K562 (cell line): ENCODE data around the gene DAZAP1. TPM values are rescaled to one million over a fixed set of nuclear protein-coding genes. Genes with fewer than 3 reads are reported as not detected.

ENCODE experiments used
- MEIS2 ChIP-seq: fragments of 450-650 bp; IDR thresholded peaks from 2 replicates; pipeline ENCODE4 v1.6.1; 2014; ENCODE audit warnings: mild to moderate bottlenecking; ENCODE audit not compliant: partially characterized antibody
- polyA plus RNA-seq, 8 experiments: library from polyadenylated mRNA; depleted of rRNA in 4 of 8; stranded (reverse) in 5 of 8; unstranded in 3 of 8; fragments of >200 nt; fragmentation: Nextera tagmentation in 2 of 8; fragmentation: Illumina TruSeq in 1 of 8; extraction: Ambion mirVana in 2 of 8; extraction: Trizol in 1 of 8; gene quantifications; 2 replicates each; pipeline versions ENCODE4 v1.2.1 to v1.2.3, GENCODE V29; 2011 to 2014; ENCODE audit warnings: inconsistent platforms in 1 of 8, missing spikeins in 1 of 8
- total RNA-seq, 7 experiments: library from RNA; depleted of rRNA in 6 of 7; stranded (reverse); fragments of >200 nt in 6 of 7; fragmentation: Illumina TruSeq in 2 of 7; extraction: Trizol in 2 of 7; gene quantifications; 2 replicates each; pipeline versions ENCODE4 v1.2.1 to v1.2.3, GENCODE V29; 2011 to 2021; ENCODE audit warnings: low replicate concordance in 1 of 7
- TF ChIP-seq, protein P1 (sequence below), 2 experiments: fragments of 450-650 bp; formaldehyde crosslinking in 1 of 2; IDR thresholded peaks; 2 replicates each; pipeline versions ENCODE4 v1.4.0 to v1.6.1; 2014 to 2020; ENCODE audit warnings: mild to moderate bottlenecking in 2 of 2, borderline replicate concordance in 1 of 2, low read depth in 1 of 2

The DAZAP1 gene
- total and polyA plus RNA-seq, 9 of the 15 experiments (the other 6 are each of a cell fraction or from before 2014, with no cell fraction given): 10.8 to 289 (median 142) TPM

- TF ChIP-seq, protein P1, sequence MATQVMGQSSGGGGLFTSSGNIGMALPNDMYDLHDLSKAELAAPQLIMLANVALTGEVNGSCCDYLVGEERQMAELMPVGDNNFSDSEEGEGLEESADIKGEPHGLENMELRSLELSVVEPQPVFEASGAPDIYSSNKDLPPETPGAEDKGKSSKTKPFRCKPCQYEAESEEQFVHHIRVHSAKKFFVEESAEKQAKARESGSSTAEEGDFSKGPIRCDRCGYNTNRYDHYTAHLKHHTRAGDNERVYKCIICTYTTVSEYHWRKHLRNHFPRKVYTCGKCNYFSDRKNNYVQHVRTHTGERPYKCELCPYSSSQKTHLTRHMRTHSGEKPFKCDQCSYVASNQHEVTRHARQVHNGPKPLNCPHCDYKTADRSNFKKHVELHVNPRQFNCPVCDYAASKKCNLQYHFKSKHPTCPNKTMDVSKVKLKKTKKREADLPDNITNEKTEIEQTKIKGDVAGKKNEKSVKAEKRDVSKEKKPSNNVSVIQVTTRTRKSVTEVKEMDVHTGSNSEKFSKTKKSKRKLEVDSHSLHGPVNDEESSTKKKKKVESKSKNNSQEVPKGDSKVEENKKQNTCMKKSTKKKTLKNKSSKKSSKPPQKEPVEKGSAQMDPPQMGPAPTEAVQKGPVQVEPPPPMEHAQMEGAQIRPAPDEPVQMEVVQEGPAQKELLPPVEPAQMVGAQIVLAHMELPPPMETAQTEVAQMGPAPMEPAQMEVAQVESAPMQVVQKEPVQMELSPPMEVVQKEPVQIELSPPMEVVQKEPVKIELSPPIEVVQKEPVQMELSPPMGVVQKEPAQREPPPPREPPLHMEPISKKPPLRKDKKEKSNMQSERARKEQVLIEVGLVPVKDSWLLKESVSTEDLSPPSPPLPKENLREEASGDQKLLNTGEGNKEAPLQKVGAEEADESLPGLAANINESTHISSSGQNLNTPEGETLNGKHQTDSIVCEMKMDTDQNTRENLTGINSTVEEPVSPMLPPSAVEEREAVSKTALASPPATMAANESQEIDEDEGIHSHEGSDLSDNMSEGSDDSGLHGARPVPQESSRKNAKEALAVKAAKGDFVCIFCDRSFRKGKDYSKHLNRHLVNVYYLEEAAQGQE (IDR thresholded peaks at IDR 0.05; ENCODE audit: borderline replicate concordance): peak; percentile 11; the same call in 1 of the 2 replicates
- TF ChIP-seq, protein P1 (CRISPR knock-in tag; IDR thresholded peaks at IDR 0.05; ENCODE audit: low read depth): no peak
- peak; percentile 18 for TF ChIP-seq MEIS2
Observed at GRCh38 chr19:1445932-1446712, 38.7 kb downstream of the DAZAP1 start (continued).
